ENCODE results near the gene NIPAL1.
"Not testable (repeated sequence)": the region's sequence is repeated elsewhere in the genome, so short reads cannot be mapped to it uniquely, and the experiment has no call there.

The NIPAL1 gene

DNA sequence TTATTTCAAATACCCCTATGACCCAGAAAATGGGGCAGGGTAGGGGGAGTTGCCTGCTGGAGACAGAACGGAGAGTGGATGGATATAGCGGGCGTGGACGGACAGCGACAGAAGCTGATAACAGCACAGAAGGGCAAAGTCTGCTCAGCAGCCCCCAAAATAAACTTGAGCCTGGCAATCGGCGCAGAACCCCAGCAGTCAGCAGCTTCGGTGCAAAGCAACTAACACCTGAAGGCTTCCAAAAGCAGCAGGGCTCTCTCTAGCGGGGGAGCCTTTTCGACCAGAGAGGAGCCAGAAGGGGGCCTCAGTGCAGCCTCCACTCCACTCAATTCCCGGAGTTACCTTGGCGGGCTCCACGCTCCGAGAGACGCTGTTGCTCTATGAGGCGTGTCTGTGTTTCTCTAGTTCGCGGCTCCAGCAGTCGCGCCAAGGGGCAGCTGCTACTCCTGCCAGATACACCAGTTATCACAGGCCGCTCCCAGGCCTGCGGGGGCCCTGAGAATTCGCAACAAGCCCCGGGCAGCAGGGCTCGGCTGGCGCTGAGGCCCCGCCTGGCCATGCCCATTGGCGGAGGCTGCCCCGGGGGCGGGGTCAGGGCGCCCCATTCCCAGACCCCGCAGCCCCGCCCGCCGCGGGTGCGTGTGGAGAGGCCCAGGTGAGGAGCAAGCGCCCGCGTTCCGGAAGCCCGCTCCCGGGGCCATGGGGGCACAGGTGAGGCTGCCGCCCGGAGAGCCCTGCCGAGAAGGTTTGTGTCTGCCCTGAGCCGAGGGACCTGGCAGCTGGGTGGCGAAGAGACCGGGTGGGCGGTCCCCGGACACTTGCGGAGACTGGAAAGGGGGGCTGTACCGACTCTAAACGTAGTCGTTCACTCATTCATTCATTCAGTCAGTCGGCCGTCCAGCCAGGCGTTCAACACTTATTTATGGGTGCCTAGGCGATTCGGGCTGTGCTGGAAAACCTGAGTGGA lies at the start of gene NIPAL1, which contains the start of gene CNGA1:
Gene NIPAL1, plus strand, starts transcription at position 632 of the 967 bp plus-strand sequence. Its CDS starts 68 bp downstream, at position 700.
Gene CNGA1, minus strand, starts transcription at position 541 of the 967 bp plus-strand sequence. CDS start 63,992 bp downstream, outside the sequence.
- Histone ChIP-seq H3K27me3 (ENCODE audit: control insufficient read depth, insufficient read depth, low read length) (no peaks in the 10 kb centered on the region), H3K4me3 (ENCODE audit: low read depth, low read length) (peak within 1 kb of the TSS; percentile 95), H3K9ac (ENCODE audit: low read depth, low read length) (peak within 1 kb of the TSS; percentile 37), H3K4me1 (ENCODE audit: control insufficient read depth, insufficient read depth, low read length) (peaks cover 27% of the 10 kb centered on the region), H3K36me3 (ENCODE audit: control insufficient read depth, insufficient read depth, low read length) (no peaks in the 10 kb centered on the region), H3K9me3 (ENCODE audit: control insufficient read depth, insufficient read depth, low read length) (no peaks in the 10 kb centered on the region)

- H3K4me1 ChIP-seq (ENCODE audit: control insufficient read depth, insufficient read depth, low read length) = no peaks in the 10 kb centered on the region
- no peak overlapping the region for H3K4me3 ChIP-seq (ENCODE audit: low read depth, low read length)
These were observed 47.7 kb upstream of the NIPAL1 start for GRCh38 chr4:47968847-47969246.

GRCh38 chr4:47972181-47972580 lies 44.4 kb upstream of the NIPAL1 start:
- Histone ChIP-seq H3K9me3 (ENCODE audit: control insufficient read depth, insufficient read depth, low read length) (no peaks in the 10 kb centered on the region), H3K4me3 (ENCODE audit: low read depth, low read length) (no peak overlapping the region), H3K4me1 (ENCODE audit: control insufficient read depth, insufficient read depth, low read length) (no peaks in the 10 kb centered on the region), H3K27me3 (ENCODE audit: control insufficient read depth, insufficient read depth, low read length) (no peaks in the 10 kb centered on the region), H3K36me3 (ENCODE audit: control insufficient read depth, insufficient read depth, low read length) (no peaks in the 10 kb centered on the region), H3K9ac (ENCODE audit: low read depth, low read length) (no peak overlapping the region)

More at GRCh38 chr4:47968847-47969246, 47.7 kb upstream of the NIPAL1 start:
- no peaks in the 10 kb centered on the region for H3K9me3 ChIP-seq (ENCODE audit: control insufficient read depth, insufficient read depth, low read length)
- no peaks in the 10 kb centered on the region for H3K27me3 ChIP-seq (ENCODE audit: control insufficient read depth, insufficient read depth, low read length)
- H3K9ac ChIP-seq (ENCODE audit: low read depth, low read length) = no peak overlapping the region
- H3K36me3 ChIP-seq (ENCODE audit: control insufficient read depth, insufficient read depth, low read length) = no peaks in the 10 kb centered on the region

DNA sequence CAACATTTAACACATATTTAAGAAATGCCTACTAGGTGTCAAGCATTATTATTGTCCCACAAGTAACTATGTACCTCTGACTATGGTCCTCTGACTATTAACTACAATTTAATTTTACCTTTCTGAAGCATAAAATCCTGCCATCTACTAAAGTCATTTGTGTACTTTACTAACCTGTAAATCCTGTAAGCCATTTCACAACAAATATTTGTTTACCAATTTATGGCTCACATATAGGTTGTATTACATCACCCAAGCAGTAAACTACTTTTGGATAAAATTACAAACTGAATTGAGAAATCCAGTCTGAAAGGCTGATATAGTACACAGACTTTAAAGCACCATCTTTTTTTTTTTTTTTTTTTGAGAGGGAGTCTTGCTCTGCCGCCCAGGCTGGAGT lies 43.9 kb upstream of the NIPAL1 start:
- Histone ChIP-seq H3K27me3 (ENCODE audit: control insufficient read depth, insufficient read depth, low read length) (no peaks in the 10 kb centered on the region), H3K9me3 (ENCODE audit: control insufficient read depth, insufficient read depth, low read length) (no peaks in the 10 kb centered on the region), H3K4me1 (ENCODE audit: control insufficient read depth, insufficient read depth, low read length) (no peaks in the 10 kb centered on the region), H3K9ac (ENCODE audit: low read depth, low read length) (no peak overlapping the region), H3K36me3 (ENCODE audit: control insufficient read depth, insufficient read depth, low read length) (no peaks in the 10 kb centered on the region), H3K4me3 (ENCODE audit: low read depth, low read length) (no peak overlapping the region)

GRCh38 chr4:47974566-47974965 lies 42.0 kb upstream of the NIPAL1 start:
- Histone ChIP-seq H3K4me1 (ENCODE audit: control insufficient read depth, insufficient read depth, low read length) (no peaks in the 10 kb centered on the region), H3K4me3 (ENCODE audit: low read depth, low read length) (no peak overlapping the region), H3K27me3 (ENCODE audit: control insufficient read depth, insufficient read depth, low read length) (no peaks in the 10 kb centered on the region), H3K36me3 (ENCODE audit: control insufficient read depth, insufficient read depth, low read length) (no peaks in the 10 kb centered on the region), H3K9me3 (ENCODE audit: control insufficient read depth, insufficient read depth, low read length) (no peaks in the 10 kb centered on the region), H3K9ac (ENCODE audit: low read depth, low read length) (no peak overlapping the region)

DNA sequence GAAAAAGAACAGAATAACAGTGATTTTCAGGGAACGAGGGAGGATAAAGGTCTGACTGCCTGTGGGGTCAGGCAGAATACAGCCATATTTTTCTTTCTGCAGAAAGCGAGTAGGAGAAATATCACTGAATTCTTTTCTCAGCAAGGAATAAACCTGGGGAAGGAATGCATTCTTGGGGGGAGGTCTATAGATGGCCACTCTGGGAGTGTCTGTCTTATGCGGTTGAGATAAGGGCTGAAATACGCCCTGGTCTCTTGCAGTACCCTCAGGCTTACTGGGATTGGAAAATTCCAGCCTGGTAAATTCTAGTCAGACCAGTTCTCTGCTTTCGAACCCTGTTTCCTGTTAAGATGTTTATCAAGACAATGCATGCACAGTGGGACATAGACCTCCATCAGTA lies 26.4 kb upstream of the NIPAL1 start:
- no peaks in the 10 kb centered on the region for H3K36me3 ChIP-seq (ENCODE audit: control insufficient read depth, insufficient read depth, low read length)
- H3K4me3 ChIP-seq (ENCODE audit: low read depth, low read length) = no peak overlapping the region
- H3K9me3 ChIP-seq (ENCODE audit: control insufficient read depth, insufficient read depth, low read length) = peaks cover 9% of the 10 kb centered on the region
- no peaks in the 10 kb centered on the region for H3K4me1 ChIP-seq (ENCODE audit: control insufficient read depth, insufficient read depth, low read length)
- H3K9ac ChIP-seq (ENCODE audit: low read depth, low read length) = no peak overlapping the region
- H3K27me3 ChIP-seq (ENCODE audit: control insufficient read depth, insufficient read depth, low read length) = no peaks in the 10 kb centered on the region

GRCh38 chr4:47992475-47992874 lies 24.1 kb upstream of the NIPAL1 start:
- not testable (repeated sequence) for H3K9me3 ChIP-seq (ENCODE audit: control insufficient read depth, insufficient read depth, low read length); H3K36me3 ChIP-seq (ENCODE audit: control insufficient read depth, insufficient read depth, low read length); H3K9ac ChIP-seq (ENCODE audit: low read depth, low read length); H3K4me3 ChIP-seq (ENCODE audit: low read depth, low read length); H3K4me1 ChIP-seq (ENCODE audit: control insufficient read depth, insufficient read depth, low read length); H3K27me3 ChIP-seq (ENCODE audit: control insufficient read depth, insufficient read depth, low read length)

GRCh38 chr4:47996021-47996420 lies 20.6 kb upstream of the NIPAL1 start:
- Histone ChIP-seq H3K4me3 (ENCODE audit: low read depth, low read length) (no peak overlapping the region), H3K27me3 (ENCODE audit: control insufficient read depth, insufficient read depth, low read length) (no peaks in the 10 kb centered on the region), H3K9ac (ENCODE audit: low read depth, low read length) (no peak overlapping the region), H3K9me3 (ENCODE audit: control insufficient read depth, insufficient read depth, low read length) (peaks cover 16% of the 10 kb centered on the region), H3K4me1 (ENCODE audit: control insufficient read depth, insufficient read depth, low read length) (no peaks in the 10 kb centered on the region), H3K36me3 (ENCODE audit: control insufficient read depth, insufficient read depth, low read length) (no peaks in the 10 kb centered on the region)

DNA sequence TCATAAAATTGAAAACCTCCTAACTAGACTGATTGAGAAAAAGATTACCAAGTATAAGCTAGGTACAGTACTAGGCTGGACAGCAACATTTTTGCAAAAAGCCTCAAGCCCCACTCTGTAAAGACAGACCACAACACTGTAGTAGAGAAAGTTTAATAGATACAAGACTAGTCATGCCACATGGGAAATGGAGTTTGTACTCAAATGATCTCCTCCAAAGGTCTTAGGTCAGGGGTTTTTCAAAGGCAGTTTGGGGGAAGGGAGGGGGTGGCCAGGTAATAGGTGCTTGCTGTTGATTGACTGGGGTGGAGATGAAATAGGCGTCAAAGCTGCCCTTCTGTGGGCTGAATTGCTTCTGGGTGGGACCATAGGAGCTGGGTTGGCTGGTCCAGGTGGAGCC lies 14.3 kb upstream of the NIPAL1 start:
- Histone ChIP-seq H3K36me3 (ENCODE audit: control insufficient read depth, insufficient read depth, low read length) (peaks cover 4% of the 10 kb centered on the region), H3K9me3 (ENCODE audit: control insufficient read depth, insufficient read depth, low read length) (peaks cover 17% of the 10 kb centered on the region), H3K9ac (ENCODE audit: low read depth, low read length) (no peak overlapping the region), H3K4me1 (ENCODE audit: control insufficient read depth, insufficient read depth, low read length) (no peaks in the 10 kb centered on the region), H3K4me3 (ENCODE audit: low read depth, low read length) (no peak overlapping the region), H3K27me3 (ENCODE audit: control insufficient read depth, insufficient read depth, low read length) (no peaks in the 10 kb centered on the region)

- not testable (repeated sequence) for H3K4me1 ChIP-seq (ENCODE audit: control insufficient read depth, insufficient read depth, low read length); H3K27me3 ChIP-seq (ENCODE audit: control insufficient read depth, insufficient read depth, low read length); H3K36me3 ChIP-seq (ENCODE audit: control insufficient read depth, insufficient read depth, low read length); H3K4me3 ChIP-seq (ENCODE audit: low read depth, low read length); H3K9ac ChIP-seq (ENCODE audit: low read depth, low read length)
- peaks cover 26% of the 10 kb centered on the region for H3K9me3 ChIP-seq (ENCODE audit: control insufficient read depth, insufficient read depth, low read length)
These were observed 13.0 kb upstream of the NIPAL1 start for GRCh38 chr4:48003568-48003967.

DNA sequence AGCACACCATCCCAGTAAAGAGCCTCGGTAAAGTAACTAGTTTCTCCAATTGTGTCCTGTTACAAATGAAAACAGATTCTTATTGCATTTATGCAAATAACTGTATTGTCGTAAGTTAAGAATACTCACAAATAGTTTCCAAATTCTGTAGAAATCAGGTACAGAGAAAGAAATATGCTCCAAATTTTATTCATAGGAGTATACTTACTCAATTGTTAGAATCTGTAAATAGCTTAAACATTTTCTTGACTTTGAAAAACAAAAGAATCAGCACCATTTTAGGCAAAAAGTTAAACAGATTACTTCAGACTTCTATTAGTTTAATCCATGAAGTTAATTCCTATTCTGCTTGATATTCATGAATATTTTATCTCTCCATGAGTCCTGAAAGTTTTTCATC lies 10.8 kb upstream of the NIPAL1 start:
- H3K4me3 ChIP-seq (ENCODE audit: low read depth, low read length) = no peak overlapping the region
- H3K9me3 ChIP-seq (ENCODE audit: control insufficient read depth, insufficient read depth, low read length) = peaks cover 27% of the 10 kb centered on the region
- peaks cover 10% of the 10 kb centered on the region for H3K36me3 ChIP-seq (ENCODE audit: control insufficient read depth, insufficient read depth, low read length)
- no peak overlapping the region for H3K9ac ChIP-seq (ENCODE audit: low read depth, low read length)
- H3K27me3 ChIP-seq (ENCODE audit: control insufficient read depth, insufficient read depth, low read length) = no peaks in the 10 kb centered on the region
- H3K4me1 ChIP-seq (ENCODE audit: control insufficient read depth, insufficient read depth, low read length) = peaks cover 3% of the 10 kb centered on the region

DNA sequence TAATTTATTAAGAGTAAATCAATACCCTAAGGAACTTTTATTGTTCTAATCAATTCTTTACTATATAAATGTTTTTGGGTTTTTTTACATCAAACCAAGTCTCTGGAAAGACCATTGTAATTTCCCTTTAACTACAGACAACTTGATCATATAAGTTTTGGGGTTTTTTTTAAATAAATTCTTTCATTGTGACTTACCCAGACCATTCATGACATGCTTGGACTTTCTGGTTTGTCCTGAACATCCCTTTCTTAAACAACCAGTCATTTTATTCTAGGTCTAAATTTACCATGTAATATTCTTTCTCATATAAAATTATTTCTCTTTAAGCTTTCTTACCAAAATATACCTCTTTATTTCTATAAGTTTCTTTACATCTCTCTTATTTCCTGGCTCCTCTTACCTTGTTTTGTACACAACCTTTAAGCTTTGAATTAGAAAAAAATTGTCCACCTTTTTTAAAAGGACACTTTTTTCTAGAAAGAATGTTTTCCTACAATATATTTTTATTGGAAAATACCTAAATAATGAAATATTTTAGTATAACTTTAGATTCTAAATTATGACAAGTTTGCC lies 8.5 kb upstream of the NIPAL1 start:
- Histone ChIP-seq H3K9me3 (ENCODE audit: control insufficient read depth, insufficient read depth, low read length) (peaks cover 27% of the 10 kb centered on the region), H3K4me3 (ENCODE audit: low read depth, low read length) (no peak overlapping the region), H3K36me3 (ENCODE audit: control insufficient read depth, insufficient read depth, low read length) (peaks cover 10% of the 10 kb centered on the region), H3K4me1 (ENCODE audit: control insufficient read depth, insufficient read depth, low read length) (peaks cover 15% of the 10 kb centered on the region), H3K27me3 (ENCODE audit: control insufficient read depth, insufficient read depth, low read length) (no peaks in the 10 kb centered on the region), H3K9ac (ENCODE audit: low read depth, low read length) (no peak overlapping the region)

All from iPS-15b (cell line).